Astrocyte (in vitro differentiated cells and primary cell): ENCODE measurements around the gene AHDC1.

ENCODE experiments used
- EZH2 ChIP-seq: IDR thresholded peaks from 2 replicates; pipeline ENCODE4 v1.6.1; 2012; ENCODE audit warnings: mild to moderate bottlenecking, low read length, inconsistent platforms; ENCODE audit not compliant: insufficient read depth
- TF ChIP-seq, protein P1 (sequence below): IDR thresholded peaks from 2 replicates; pipeline ENCODE4 v1.5.1; 2011; ENCODE audit warnings: low read depth, mild to moderate bottlenecking, inconsistent platforms, low read length, moderate library complexity; ENCODE audit not compliant: insufficient read depth

DNA sequence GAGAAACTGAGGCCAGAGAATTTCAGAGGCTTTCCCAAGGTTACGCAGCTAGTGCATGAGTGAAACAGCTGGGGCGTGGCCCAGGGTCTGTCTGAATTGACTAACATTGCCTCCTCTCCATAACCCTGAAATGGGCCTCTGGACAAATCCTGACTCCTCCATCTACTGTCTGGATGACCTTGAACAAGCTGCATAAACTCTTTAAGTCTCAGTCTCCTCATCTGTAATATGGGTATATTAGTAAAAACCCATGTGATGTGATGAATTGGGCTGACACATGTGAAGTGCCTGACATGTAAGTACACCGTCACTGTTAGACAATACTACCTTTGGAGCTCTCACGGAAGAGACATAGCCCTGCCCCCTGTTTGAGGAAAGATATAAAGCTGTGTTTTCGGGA lies 43.4 kb upstream of the AHDC1 start:
- no peak for TF ChIP-seq EZH2
- TF ChIP-seq, protein P1, sequence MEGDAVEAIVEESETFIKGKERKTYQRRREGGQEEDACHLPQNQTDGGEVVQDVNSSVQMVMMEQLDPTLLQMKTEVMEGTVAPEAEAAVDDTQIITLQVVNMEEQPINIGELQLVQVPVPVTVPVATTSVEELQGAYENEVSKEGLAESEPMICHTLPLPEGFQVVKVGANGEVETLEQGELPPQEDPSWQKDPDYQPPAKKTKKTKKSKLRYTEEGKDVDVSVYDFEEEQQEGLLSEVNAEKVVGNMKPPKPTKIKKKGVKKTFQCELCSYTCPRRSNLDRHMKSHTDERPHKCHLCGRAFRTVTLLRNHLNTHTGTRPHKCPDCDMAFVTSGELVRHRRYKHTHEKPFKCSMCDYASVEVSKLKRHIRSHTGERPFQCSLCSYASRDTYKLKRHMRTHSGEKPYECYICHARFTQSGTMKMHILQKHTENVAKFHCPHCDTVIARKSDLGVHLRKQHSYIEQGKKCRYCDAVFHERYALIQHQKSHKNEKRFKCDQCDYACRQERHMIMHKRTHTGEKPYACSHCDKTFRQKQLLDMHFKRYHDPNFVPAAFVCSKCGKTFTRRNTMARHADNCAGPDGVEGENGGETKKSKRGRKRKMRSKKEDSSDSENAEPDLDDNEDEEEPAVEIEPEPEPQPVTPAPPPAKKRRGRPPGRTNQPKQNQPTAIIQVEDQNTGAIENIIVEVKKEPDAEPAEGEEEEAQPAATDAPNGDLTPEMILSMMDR: no peak
